ENCODE measurements around the gene RDH11.

- TF ChIP-seq CTCF (conservative IDR thresholded peaks at IDR 0.05; ENCODE audit: low read depth in 2 of 2): no peak
- TF ChIP-seq ZNF114 (CRISPR knock-in tag; IDR thresholded peaks at IDR 0.05): no peak
- no peak for TF ChIP-seq REST (IDR thresholded peaks at IDR 0.05; ENCODE audit: unreplicated experiment)
- no peak for TF ChIP-seq POLR2AphosphoS5 (IDR thresholded peaks at IDR 0.05; ENCODE audit: low read depth)
- TF ChIP-seq EZH2 (IDR thresholded peaks at IDR 0.05; ENCODE audit: low read depth, unreplicated experiment): no peak
- TF ChIP-seq ZNF462 (CRISPR knock-in tag; IDR thresholded peaks at IDR 0.05): no peak
- no peak for TF ChIP-seq CREB1 (CRISPR knock-in tag; IDR thresholded peaks at IDR 0.05; ENCODE audit: low read depth)
- no peak for TF ChIP-seq EZH2phosphoT487 (IDR thresholded peaks at IDR 0.05; ENCODE audit: unreplicated experiment)
- no peak for TF ChIP-seq JUNB (IDR thresholded peaks at IDR 0.05; ENCODE audit: unreplicated experiment)
- TF ChIP-seq NANOG (IDR thresholded peaks at IDR 0.05; ENCODE audit: borderline replicate concordance): no peak
- no peak for TF ChIP-seq ZNF331 (CRISPR knock-in tag; IDR thresholded peaks at IDR 0.05; ENCODE audit: low read depth)
These were observed 16.6 kb downstream of the RDH11 start for GRCh38 chr14:67679006-67679405.
